ENCODE data around the gene PTPRZ1.

The PTPRZ1 gene

GRCh38 chr7:121872831-121873288, at the start of gene PTPRZ1:
Gene PTPRZ1, plus strand, starts transcription at chr7:121873161. Its CDS starts 339 bp downstream, at chr7:121873500.
- DNase-seq (ENCODE audit: low spot score): no peak

GRCh38 chr7:121824276-121824675, 48.7 kb upstream of the PTPRZ1 start:
- DNase-seq (ENCODE audit: low spot score): no peak

GRCh38 chr7:121831351-121831750, 41.6 kb upstream of the PTPRZ1 start:
- peak; percentile 29 for DNase-seq (ENCODE audit: low spot score)

- DNase-seq (ENCODE audit: low spot score): no peak
Measured at GRCh38 chr7:121831801-121832200, 41.2 kb upstream of the PTPRZ1 start.

- DNase-seq (ENCODE audit: low spot score): peak; percentile 3
Measured at GRCh38 chr7:121832347-121832746, 40.6 kb upstream of the PTPRZ1 start.

GRCh38 chr7:121833991-121834390, 39.0 kb upstream of the PTPRZ1 start:
- DNase-seq (ENCODE audit: low spot score): no peak

GRCh38 chr7:121837462-121837861, 35.5 kb upstream of the PTPRZ1 start:
- no peak for DNase-seq (ENCODE audit: low spot score)

GRCh38 chr7:121847041-121847440, 25.9 kb upstream of the PTPRZ1 start:
- DNase-seq (ENCODE audit: low spot score): no peak

GRCh38 chr7:121853307-121853706, 19.7 kb upstream of the PTPRZ1 start:
- DNase-seq (ENCODE audit: low spot score): no peak

GRCh38 chr7:121860953-121861352, 12.0 kb upstream of the PTPRZ1 start:
- DNase-seq (ENCODE audit: low spot score): no peak

- DNase-seq (ENCODE audit: low spot score): no peak
Measured at GRCh38 chr7:121862591-121862990, 10.4 kb upstream of the PTPRZ1 start.

GRCh38 chr7:121871188-121871587, 1.8 kb upstream of the PTPRZ1 start:
- no peak for DNase-seq (ENCODE audit: low spot score)

- no peak for DNase-seq (ENCODE audit: low spot score)
Measured at GRCh38 chr7:121873289-121874194, 581 bp downstream of the PTPRZ1 start.

GRCh38 chr7:121874298-121874697, 1.3 kb downstream of the PTPRZ1 start:
- no peak for DNase-seq (ENCODE audit: low spot score)

GRCh38 chr7:121875203-121875602, 2.2 kb downstream of the PTPRZ1 start:
- no peak for DNase-seq (ENCODE audit: low spot score)

- no peak for DNase-seq (ENCODE audit: low spot score)
Measured at GRCh38 chr7:121876656-121877500, 3.9 kb downstream of the PTPRZ1 start.

- no peak for DNase-seq (ENCODE audit: low spot score)
Measured at GRCh38 chr7:121878918-121879464, 6.0 kb downstream of the PTPRZ1 start.

- no peak for DNase-seq (ENCODE audit: low spot score)
Measured at GRCh38 chr7:121879544-121879943, 6.6 kb downstream of the PTPRZ1 start.

GRCh38 chr7:121882731-121883130, 9.8 kb downstream of the PTPRZ1 start:
- no peak for DNase-seq (ENCODE audit: low spot score)

GRCh38 chr7:121885166-121885920, 12.4 kb downstream of the PTPRZ1 start:
- DNase-seq (ENCODE audit: low spot score): no peak

- DNase-seq (ENCODE audit: low spot score): no peak
Measured at GRCh38 chr7:121887634-121888033, 14.7 kb downstream of the PTPRZ1 start.

GRCh38 chr7:121890833-121891232, 17.9 kb downstream of the PTPRZ1 start:
- DNase-seq (ENCODE audit: low spot score): no peak

Data from putamen (tissue), 1 donor.